WTC11 (cell line): ENCODE measurements around the gene PIEZO1. TPM values are rescaled to one million over a fixed set of nuclear protein-coding genes. Genes with fewer than 3 reads are reported as not detected.

Experiments
- ATAC-seq: fragments of 200-7000 bp; cut with Tn5 transposase; 2 replicates; pipeline ENCODE4 v1.10.0; 2021; ENCODE audit warnings: mild to moderate bottlenecking, moderate library complexity
- CTCF ChIA-PET: fragments of 300-600 bp; sonication (Branson Sonifier 250); formaldehyde crosslinking; loops from one replicate; lab custom pipeline; 2021; ENCODE audit warnings: antibody characterized with exemption; lab: Charles Lee
- POLR2A ChIA-PET: fragments of 350-600 bp; sonication (Branson Sonifier 250); formaldehyde crosslinking; loops from one replicate; lab custom pipeline; 2021; ENCODE audit warnings: antibody characterized with exemption; lab: Charles Lee
- DNase-seq: peaks from one replicate; pipeline ENCODE4 v3.0.0; 2021; ENCODE audit warnings: low spot score
- H3K27ac Mint-ChIP-seq: 2 replicates; pipeline ENCODE4 v1.8.0; 2021; ENCODE audit warnings: mixed read lengths
- H3K27me3 Mint-ChIP-seq: 2 replicates; pipeline ENCODE4 v1.8.0; 2021; ENCODE audit warnings: low read depth, mild to moderate bottlenecking, moderate library complexity, mixed read lengths
- H3K36me3 Mint-ChIP-seq: 2 replicates; pipeline ENCODE4 v1.8.0; 2021; ENCODE audit warnings: mixed read lengths
- H3K4me1 Mint-ChIP-seq: 2 replicates; pipeline ENCODE4 v1.8.0; 2022; ENCODE audit warnings: mixed read lengths
- H3K4me3 Mint-ChIP-seq: 2 replicates; pipeline ENCODE4 v1.8.0; 2021; ENCODE audit warnings: mild to moderate bottlenecking, moderate library complexity, mixed read lengths
- H3K9me3 Mint-ChIP-seq: 2 replicates; pipeline ENCODE4 v1.8.0; 2021; ENCODE audit warnings: mixed read lengths
- AFF4 ChIP-seq: sonication (generic); formaldehyde crosslinking; IDR thresholded peaks from 2 replicates; pipeline ENCODE4 v1.8.1; 2023; ENCODE audit warnings: mild to moderate bottlenecking, missing genetic modification reagents, borderline replicate concordance
- AR ChIP-seq: fragments of 250-450 bp; sonication (Bioruptor Pico); IDR thresholded peaks from 2 replicates; pipeline ENCODE4 v1.9.0; 2021; ENCODE audit warnings: mild to moderate bottlenecking
- ATF6 ChIP-seq: sonication (generic); formaldehyde crosslinking; IDR thresholded peaks from 2 replicates; pipeline ENCODE4 v1.8.1; 2023; ENCODE audit warnings: mild to moderate bottlenecking, missing genetic modification reagents
- CTCF ChIP-seq: fragments of 200-600 bp; IDR thresholded peaks from 2 replicates; pipeline ENCODE4 v1.8.0; 2022; ENCODE audit warnings: antibody characterized with exemption
- E2F5 ChIP-seq: sonication (generic); formaldehyde crosslinking; IDR thresholded peaks from 2 replicates; pipeline ENCODE4 v1.8.1; 2022; ENCODE audit warnings: mild to moderate bottlenecking, moderate library complexity, missing genetic modification reagents
- ETV6 ChIP-seq: sonication (generic); formaldehyde crosslinking; IDR thresholded peaks from 2 replicates; pipeline ENCODE4 v1.8.1; 2022; ENCODE audit warnings: mild to moderate bottlenecking, missing genetic modification reagents
- GRHL2 ChIP-seq: fragments of 250-450 bp; sonication (Bioruptor Pico); IDR thresholded peaks from 2 replicates; pipeline ENCODE4 v1.8.0; 2022; ENCODE audit warnings: mild to moderate bottlenecking, moderate library complexity; ENCODE audit not compliant: insufficient replicate concordance, severe bottlenecking
- JAZF1 ChIP-seq: fragments of 250-450 bp; sonication (Bioruptor Pico); IDR thresholded peaks from 2 replicates; pipeline ENCODE4 v1.9.0; 2021; ENCODE audit warnings: moderate library complexity, mild to moderate bottlenecking, inconsistent platforms
- JUN ChIP-seq: sonication (generic); formaldehyde crosslinking; IDR thresholded peaks from 2 replicates; pipeline ENCODE4 v1.8.0; 2023; ENCODE audit warnings: mild to moderate bottlenecking, missing genetic modification reagents
- PREB ChIP-seq: sonication (generic); formaldehyde crosslinking; IDR thresholded peaks from 2 replicates; pipeline ENCODE4 v1.8.1; 2022; ENCODE audit warnings: mild to moderate bottlenecking, missing genetic modification reagents, moderate library complexity, borderline replicate concordance
- SMAD4 ChIP-seq: sonication (generic); formaldehyde crosslinking; IDR thresholded peaks from 2 replicates; pipeline ENCODE4 v1.8.0; 2022; ENCODE audit warnings: mild to moderate bottlenecking, missing genetic modification reagents
- SP1 ChIP-seq: sonication (generic); formaldehyde crosslinking; conservative IDR thresholded peaks from 2 replicates; pipeline ENCODE4 v1.8.1; 2022; ENCODE audit warnings: missing genetic modification reagents
- ZNF138 ChIP-seq: sonication (generic); formaldehyde crosslinking; conservative IDR thresholded peaks from 2 replicates; pipeline ENCODE4 v1.8.1; 2022; ENCODE audit warnings: mild to moderate bottlenecking, moderate library complexity, missing genetic modification reagents
- ZNF512 ChIP-seq: sonication (generic); formaldehyde crosslinking; IDR thresholded peaks from 2 replicates; pipeline ENCODE4 v1.8.1; 2022; ENCODE audit warnings: missing genetic modification reagents, borderline replicate concordance
- total RNA-seq: library from RNA; stranded (reverse); gene quantifications from 3 replicates; pipeline ENCODE4 v1.2.3, GENCODE V29; 2021
- TF ChIP-seq, protein P1 (sequence below): sonication (generic); formaldehyde crosslinking; IDR thresholded peaks from 2 replicates; pipeline ENCODE4 v1.8.1; 2023; ENCODE audit warnings: mild to moderate bottlenecking, moderate library complexity, missing genetic modification reagents

The PIEZO1 gene
- total RNA-seq, 1 experiment from 2014 or later = 71.3 TPM

- TF ChIP-seq ZNF512 = no peak
- TF ChIP-seq, all 79 proteins: peak for 0
These were observed 3.6 kb downstream of the PIEZO1 start (continued) for GRCh38 chr16:88781140-88782077.

DNA sequence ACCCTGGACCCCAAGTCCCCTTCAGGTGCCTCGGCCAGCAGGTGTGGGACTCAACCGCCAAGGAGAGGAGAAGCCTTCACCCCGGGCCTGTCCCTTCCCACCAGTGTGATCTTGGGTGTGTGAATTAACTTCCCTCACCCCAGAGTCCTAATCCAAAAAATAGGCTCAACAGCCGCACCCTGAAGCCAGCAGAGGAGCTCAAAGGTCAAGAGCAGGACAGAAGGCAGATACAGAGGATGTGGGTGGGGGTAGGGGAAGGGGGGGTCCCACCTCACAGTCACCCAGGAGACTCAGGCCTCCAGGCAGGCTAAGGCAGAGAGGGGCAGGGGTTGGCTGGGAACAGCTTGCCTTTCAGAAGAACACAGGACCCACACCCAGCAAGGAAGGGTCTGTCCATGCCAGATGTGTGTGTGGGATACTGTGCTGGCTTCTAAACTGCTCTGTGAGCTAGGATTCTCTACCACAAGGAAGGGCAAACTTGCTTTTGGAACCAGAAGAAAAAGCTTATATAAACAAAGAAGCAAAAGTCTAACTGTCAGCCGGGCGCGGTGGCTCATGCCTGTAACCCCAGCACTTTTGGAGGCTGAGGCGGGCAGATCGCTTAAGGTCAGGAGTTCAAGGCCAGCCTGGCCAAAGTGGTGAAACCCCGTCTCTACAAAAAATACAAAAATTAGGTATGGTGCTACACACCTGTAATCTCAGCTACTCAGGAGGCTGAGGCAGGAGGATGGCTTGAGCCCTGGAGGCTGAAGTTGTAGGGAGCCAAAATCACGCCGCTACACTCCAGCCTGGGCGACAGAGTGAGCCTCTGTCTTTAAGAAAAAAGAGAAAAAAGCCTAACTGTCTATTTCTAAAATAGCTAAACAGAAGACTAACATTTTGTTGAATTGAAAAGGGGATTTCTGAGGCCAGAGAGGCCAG lies 4.6 kb downstream of the PIEZO1 start:
- Mint-ChIP-seq H3K27me3 (no peaks in the 10 kb centered on the region), H3K4me3 (no peak overlapping the region), H3K9me3 (no peaks in the 10 kb centered on the region), H3K27ac (peak overlapping the region; percentile 72; the same call in 1 of the 2 replicates), H3K4me1 (peaks cover 15% of the 10 kb centered on the region), H3K36me3 (no peaks in the 10 kb centered on the region)
- no peak for DNase-seq
- POLR2A ChIA-PET = interaction anchor here (0.9 kb wide), 1 partner anchor 13 kb away, joined by 3 read pairs; no protein-coding TSS in a partner anchor
- no peak for ATAC-seq
- CTCF ChIA-PET = interaction anchor here (0.7 to 10.5 kb wide), 10 partner anchors 9 to 43 kb away, joined by 3 to 117 read pairs (median 4); no protein-coding TSS in a partner anchor
- TF ChIP-seq GRHL2 (CRISPR knock-in tag) (no peak), ZNF138 (CRISPR knock-in tag) (no peak), JAZF1 (no peak), E2F5 (CRISPR knock-in tag) (no peak), ETV6 (CRISPR knock-in tag) (no peak), AR (no peak), JUN (CRISPR knock-in tag) (no peak), PREB (CRISPR knock-in tag) (no peak), CTCF (no peak), SP1 (CRISPR knock-in tag) (no peak), SMAD4 (CRISPR knock-in tag) (no peak), ATF6 (CRISPR knock-in tag) (no peak), AFF4 (CRISPR knock-in tag) (no peak)
- TF ChIP-seq, protein P1, sequence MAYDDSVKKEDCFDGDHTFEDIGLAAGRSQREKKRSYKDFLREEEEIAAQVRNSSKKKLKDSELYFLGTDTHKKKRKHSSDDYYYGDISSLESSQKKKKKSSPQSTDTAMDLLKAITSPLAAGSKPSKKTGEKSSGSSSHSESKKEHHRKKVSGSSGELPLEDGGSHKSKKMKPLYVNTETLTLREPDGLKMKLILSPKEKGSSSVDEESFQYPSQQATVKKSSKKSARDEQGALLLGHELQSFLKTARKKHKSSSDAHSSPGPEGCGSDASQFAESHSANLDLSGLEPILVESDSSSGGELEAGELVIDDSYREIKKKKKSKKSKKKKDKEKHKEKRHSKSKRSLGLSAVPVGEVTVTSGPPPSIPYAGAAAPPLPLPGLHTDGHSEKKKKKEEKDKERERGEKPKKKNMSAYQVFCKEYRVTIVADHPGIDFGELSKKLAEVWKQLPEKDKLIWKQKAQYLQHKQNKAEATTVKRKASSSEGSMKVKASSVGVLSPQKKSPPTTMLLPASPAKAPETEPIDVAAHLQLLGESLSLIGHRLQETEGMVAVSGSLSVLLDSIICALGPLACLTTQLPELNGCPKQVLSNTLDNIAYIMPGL = no peak
